ENCODE measurements around the gene SAXO1.
"Not testable (repeated sequence)": the region's sequence is repeated elsewhere in the genome, so short reads cannot be mapped to it uniquely, and the experiment has no call there.

The SAXO1 gene

GRCh38 chr9:18999173-18999785, 33.7 kb downstream of the SAXO1 start:
- DNase-seq (ENCODE audit: low read depth) = no peak

GRCh38 chr9:18997151-18997550, 35.9 kb downstream of the SAXO1 start:
- no peak for DNase-seq (ENCODE audit: low read depth)

GRCh38 chr9:18996211-18996610, 36.8 kb downstream of the SAXO1 start:
- DNase-seq (ENCODE audit: low read depth) = no peak

GRCh38 chr9:18994263-18994916, 38.6 kb downstream of the SAXO1 start:
- DNase-seq (ENCODE audit: low read depth) = no peak

- DNase-seq (ENCODE audit: low read depth) = not testable (repeated sequence)
Measured at GRCh38 chr9:18991197-18991596, 41.8 kb downstream of the SAXO1 start.

- DNase-seq (ENCODE audit: low read depth) = no peak
Measured at GRCh38 chr9:18990494-18990893, 42.5 kb downstream of the SAXO1 start.

GRCh38 chr9:18989865-18990264, 43.1 kb downstream of the SAXO1 start:
- DNase-seq (ENCODE audit: low read depth) = no peak

GRCh38 chr9:18989097-18989496, 43.9 kb downstream of the SAXO1 start:
- DNase-seq (ENCODE audit: low read depth) = no peak

- DNase-seq (ENCODE audit: low read depth) = no peak
Measured at GRCh38 chr9:18988003-18988402, 45.0 kb downstream of the SAXO1 start.

- DNase-seq (ENCODE audit: low read depth) = no peak
Measured at GRCh38 chr9:18985996-18986395, 47.0 kb downstream of the SAXO1 start.

GRCh38 chr9:18985464-18985951, 47.5 kb downstream of the SAXO1 start:
- DNase-seq (ENCODE audit: low read depth) = no peak

GRCh38 chr9:18982262-18982620, 50.8 kb downstream of the SAXO1 start:
- DNase-seq (ENCODE audit: low read depth) = no peak

GRCh38 chr9:18981476-18982261, 51.3 kb downstream of the SAXO1 start:
- DNase-seq (ENCODE audit: low read depth) = no peak

GRCh38 chr9:18980189-18980588, 52.8 kb downstream of the SAXO1 start:
- no peak for DNase-seq (ENCODE audit: low read depth)

GRCh38 chr9:18979367-18979766, 53.6 kb downstream of the SAXO1 start:
- DNase-seq (ENCODE audit: low read depth) = no peak

- no peak for DNase-seq (ENCODE audit: low read depth)
Measured at GRCh38 chr9:18978188-18978587, 54.8 kb downstream of the SAXO1 start.

GRCh38 chr9:18976709-18977531, 56.1 kb downstream of the SAXO1 start:
- DNase-seq (ENCODE audit: low read depth) = peak; percentile 85

GRCh38 chr9:18976221-18976708, 56.7 kb downstream of the SAXO1 start:
- DNase-seq (ENCODE audit: low read depth) = no peak

GRCh38 chr9:18973348-18973747, 59.7 kb downstream of the SAXO1 start:
- DNase-seq (ENCODE audit: low read depth) = no peak

GRCh38 chr9:18972675-18973074, 60.3 kb downstream of the SAXO1 start:
- DNase-seq (ENCODE audit: low read depth) = no peak

GRCh38 chr9:18971909-18972308, 61.1 kb downstream of the SAXO1 start:
- DNase-seq (ENCODE audit: low read depth) = no peak

- DNase-seq (ENCODE audit: low read depth) = no peak
Measured at GRCh38 chr9:18971404-18971803, 61.6 kb downstream of the SAXO1 start.
